IPS-18c (cell line): ENCODE measurements around the gene GGTLC2.
"Not testable (repeated sequence)": the region's sequence is repeated elsewhere in the genome, so short reads cannot be mapped to it uniquely, and the experiment has no call there.

Experiments
- H3K4me3 ChIP-seq: 2 replicates; pipeline ENCODE4 v1.7.0; 2013; ENCODE audit warnings: low read depth, mild to moderate bottlenecking, low read length, moderate library complexity; ENCODE audit not compliant: insufficient read depth
- H3K9me3 ChIP-seq: one replicate; pipeline ENCODE4 v1.6.1; 2013; ENCODE audit warnings: mild to moderate bottlenecking, low read length, moderate library complexity; ENCODE audit not compliant: control insufficient read depth, insufficient read depth

GGTLC2 gene

GRCh38 chr22:22644314-22644713 lies at the start of gene GGTLC2:
Gene GGTLC2, plus strand, starts transcription at chr22:22644614. Its CDS starts 1,732 bp downstream, at chr22:22646346.
- not testable (repeated sequence) for H3K4me3 ChIP-seq, H3K9me3 ChIP-seq

GRCh38 chr22:22595001-22595835 lies 49.2 kb upstream of the GGTLC2 start:
- H3K9me3 ChIP-seq = no peaks in the 10 kb centered on the region
- H3K4me3 ChIP-seq = no peak overlapping the region

DNA sequence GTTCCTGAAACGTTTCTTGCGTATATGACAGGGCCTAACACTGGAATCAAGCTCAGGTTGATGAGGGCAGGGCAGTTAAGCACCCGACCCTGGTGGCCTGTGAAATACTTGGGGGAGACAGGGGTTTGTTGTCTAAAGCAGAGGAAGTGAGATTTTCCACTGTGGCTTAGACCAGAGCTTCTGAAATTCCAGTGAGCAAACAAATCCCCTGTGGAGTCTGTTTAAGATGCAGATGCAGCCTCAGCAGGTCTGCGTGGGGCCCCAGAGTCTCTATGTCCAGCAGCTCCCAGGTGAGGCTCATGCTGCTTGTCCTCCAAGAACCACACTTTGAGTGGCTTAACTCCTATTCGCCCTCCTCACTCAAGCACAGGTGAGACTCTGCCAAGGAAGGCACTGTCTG lies 46.3 kb upstream of the GGTLC2 start:
- no peak overlapping the region for H3K4me3 ChIP-seq
- H3K9me3 ChIP-seq = no peaks in the 10 kb centered on the region

DNA sequence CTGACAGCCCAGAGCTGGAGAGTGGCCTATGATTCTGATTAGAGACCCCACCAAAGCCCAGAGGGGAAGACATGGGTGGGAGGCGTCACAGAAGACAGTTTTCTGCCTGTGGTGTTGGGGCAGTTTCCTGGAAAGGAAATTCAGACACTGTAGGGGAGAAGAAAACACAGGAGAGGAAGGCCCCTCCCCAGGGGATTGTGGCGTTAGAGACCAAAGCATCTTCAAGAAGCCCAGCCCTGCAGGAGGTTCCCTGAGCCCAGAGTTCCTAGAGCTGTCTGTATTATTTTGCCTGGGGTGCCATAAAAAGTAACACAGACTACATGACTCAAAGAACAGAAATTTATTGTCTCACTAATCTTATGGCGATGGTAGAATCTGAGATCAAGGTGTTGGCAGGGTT lies 45.2 kb upstream of the GGTLC2 start:
- Histone ChIP-seq H3K4me3 (no peak overlapping the region), H3K9me3 (no peaks in the 10 kb centered on the region)

- Histone ChIP-seq H3K9me3 (no peaks in the 10 kb centered on the region), H3K4me3 (no peak overlapping the region)
Observed at GRCh38 chr22:22600531-22601261, 43.7 kb upstream of the GGTLC2 start.

GRCh38 chr22:22603470-22603947 lies 40.9 kb upstream of the GGTLC2 start:
- H3K9me3 ChIP-seq = no peaks in the 10 kb centered on the region
- H3K4me3 ChIP-seq = no peak overlapping the region

DNA sequence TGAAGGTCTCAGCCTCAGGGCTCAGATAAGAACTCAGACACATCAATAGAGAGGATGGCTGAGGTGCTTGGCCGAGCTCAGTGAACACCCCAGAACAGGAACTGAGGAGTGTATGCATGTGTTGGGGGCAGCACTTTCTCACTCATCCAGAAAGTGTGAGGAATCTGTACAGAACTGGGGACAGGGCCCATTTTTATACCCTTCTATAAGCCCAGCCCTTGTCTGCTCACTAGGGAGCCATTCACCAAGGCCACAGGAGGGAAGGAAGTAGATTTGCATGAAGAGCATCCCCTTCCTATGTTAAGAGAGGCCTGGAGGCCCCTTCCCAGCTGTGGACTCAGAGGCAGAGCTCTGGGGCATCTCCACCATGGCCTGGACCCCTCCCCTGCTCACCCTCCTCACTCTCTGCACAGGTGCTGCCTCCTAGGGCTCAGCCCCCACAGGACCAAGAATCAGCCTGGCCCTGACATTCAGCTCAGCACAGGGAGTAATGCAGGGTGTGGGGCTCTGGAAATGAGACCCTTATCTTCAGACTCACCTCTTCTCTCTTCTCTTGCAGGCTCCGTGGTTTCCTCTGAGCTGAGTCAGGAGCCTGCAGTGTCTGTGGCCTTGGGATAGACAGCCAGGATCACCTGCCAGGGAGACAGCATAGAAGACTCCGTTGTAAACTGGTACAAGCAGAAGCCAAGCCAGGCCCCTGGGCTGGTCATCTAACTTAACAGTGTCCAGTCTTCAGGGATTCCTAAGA lies 39.9 kb upstream of the GGTLC2 start:
- H3K4me3 ChIP-seq = no peak overlapping the region; the same call in 1 of the 2 replicates
- H3K9me3 ChIP-seq = no peaks in the 10 kb centered on the region

GRCh38 chr22:22605074-22605404 lies 39.4 kb upstream of the GGTLC2 start:
- no peaks in the 10 kb centered on the region for H3K9me3 ChIP-seq
- H3K4me3 ChIP-seq = no peak overlapping the region

DNA sequence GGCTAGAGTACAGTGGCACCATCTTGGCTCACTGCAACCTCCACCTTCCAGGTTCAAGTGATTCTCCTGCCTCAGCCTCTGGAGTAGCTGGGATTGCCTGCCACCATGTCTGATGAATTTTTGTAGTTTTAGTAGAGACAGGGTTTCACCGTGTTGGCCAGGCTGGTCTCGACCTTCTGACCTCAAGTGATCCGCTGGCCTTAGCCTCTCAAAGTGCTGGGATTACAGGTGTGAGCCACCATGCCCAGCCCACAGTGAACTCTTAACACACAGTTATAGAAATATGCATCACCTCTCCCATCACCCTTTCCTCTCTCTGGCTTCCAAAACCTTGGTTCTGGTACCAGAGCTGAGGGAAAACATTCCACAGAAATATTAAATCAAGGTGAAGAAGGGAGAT lies 36.4 kb upstream of the GGTLC2 start:
- not testable (repeated sequence) for H3K4me3 ChIP-seq, H3K9me3 ChIP-seq

- Histone ChIP-seq H3K9me3 (no peaks in the 10 kb centered on the region), H3K4me3 (no peak overlapping the region)
Observed at GRCh38 chr22:22609291-22609690, 35.1 kb upstream of the GGTLC2 start.

GRCh38 chr22:22612516-22612915 lies 31.9 kb upstream of the GGTLC2 start:
- Histone ChIP-seq H3K9me3 (peaks cover 2% of the 10 kb centered on the region), H3K4me3 (no peak overlapping the region)

GRCh38 chr22:22614065-22614464 lies 30.3 kb upstream of the GGTLC2 start:
- Histone ChIP-seq H3K4me3 (no peak overlapping the region), H3K9me3 (peaks cover 2% of the 10 kb centered on the region)

- peaks cover 2% of the 10 kb centered on the region for H3K9me3 ChIP-seq
- H3K4me3 ChIP-seq = no peak overlapping the region
Observed at GRCh38 chr22:22616636-22617035, 27.8 kb upstream of the GGTLC2 start.

- Histone ChIP-seq H3K4me3 (no peak overlapping the region), H3K9me3 (peaks cover 2% of the 10 kb centered on the region)
Observed at GRCh38 chr22:22618448-22618847, 26.0 kb upstream of the GGTLC2 start.

DNA sequence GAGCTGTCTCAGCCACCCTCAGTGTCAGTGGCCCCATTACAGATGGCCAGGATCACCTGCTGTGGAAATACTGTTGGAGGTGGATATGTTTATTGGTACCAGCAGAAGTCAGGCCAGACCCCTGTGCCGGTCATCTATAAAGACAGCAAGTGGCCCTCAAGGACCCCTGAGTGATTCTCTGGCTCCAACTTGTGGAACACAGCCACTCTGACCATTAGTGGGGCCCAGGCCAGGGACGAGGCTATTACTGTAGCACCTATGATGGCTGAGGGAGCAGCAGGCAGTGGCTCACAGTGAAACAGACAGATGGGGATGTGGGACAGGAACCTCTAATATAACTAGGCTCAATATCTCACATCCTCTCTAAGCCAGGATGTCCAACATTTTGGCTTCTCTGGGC lies 25.5 kb upstream of the GGTLC2 start:
- no peak overlapping the region for H3K4me3 ChIP-seq
- peaks cover 2% of the 10 kb centered on the region for H3K9me3 ChIP-seq

DNA sequence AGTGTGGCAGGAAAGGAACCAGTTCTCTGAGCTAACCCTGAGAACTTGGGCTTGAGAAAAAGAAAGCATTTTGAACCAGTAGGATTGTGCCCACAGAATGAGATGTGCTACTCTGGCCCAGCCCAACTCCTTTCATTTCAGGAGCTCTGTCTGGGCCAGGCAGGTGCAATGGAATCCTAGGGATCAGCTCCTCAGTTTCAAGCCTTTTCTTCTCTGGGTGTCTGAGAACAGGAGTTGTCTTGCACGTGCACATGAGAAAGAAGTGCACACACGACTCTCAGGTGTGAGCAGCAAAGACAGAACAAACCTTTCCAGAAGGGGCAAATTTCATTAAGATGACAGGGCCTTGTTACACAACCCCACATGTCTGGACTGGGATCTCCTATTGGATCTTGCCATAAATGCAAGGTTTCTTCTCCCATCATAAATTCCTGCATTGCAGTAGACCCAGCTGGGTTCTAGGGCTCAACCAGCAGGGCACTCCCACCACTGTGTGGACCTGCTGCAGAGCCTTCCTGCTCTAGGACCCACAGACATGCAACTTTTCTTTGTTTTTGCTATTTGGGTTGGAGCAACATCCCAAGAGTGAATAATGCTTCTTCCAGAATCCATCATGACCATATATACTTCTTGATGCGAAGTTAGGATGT lies 24.5 kb upstream of the GGTLC2 start:
- no peak overlapping the region for H3K4me3 ChIP-seq
- H3K9me3 ChIP-seq = peaks cover 2% of the 10 kb centered on the region
